Calu3 (cell line): ENCODE results near the gene PAF1. TPM values are rescaled to one million over a fixed set of nuclear protein-coding genes. Genes with fewer than 3 reads are reported as not detected.

ENCODE experiments used
- BruUV-seq: library from RNA; stranded (reverse); fragments of 400-500 nt; replicated peaks from 2 replicates; lab custom pipeline; 2021; lab: Mats Ljungman, UMichigan
- CTCF ChIA-PET: fragments of 300-600 bp; sonication (Branson Sonifier 250); formaldehyde crosslinking; loops from one replicate; lab custom pipeline; 2022; ENCODE audit warnings: antibody characterized with exemption; lab: Charles Lee
- DNase-seq: peaks from one replicate; pipeline ENCODE4 v3.0.0; 2022
- H3K27ac Mint-ChIP-seq: one replicate; pipeline ENCODE4 v1.8.0; 2022; ENCODE audit warnings: mixed read lengths; ENCODE audit not compliant: unreplicated experiment
- H3K27me3 Mint-ChIP-seq: one replicate; pipeline ENCODE4 v1.8.0; 2022; ENCODE audit warnings: mixed read lengths; ENCODE audit not compliant: unreplicated experiment
- H3K36me3 Mint-ChIP-seq: one replicate; pipeline ENCODE4 v1.8.0; 2022; ENCODE audit warnings: mild to moderate bottlenecking, moderate library complexity, mixed read lengths; ENCODE audit not compliant: insufficient read depth, unreplicated experiment
- H3K4me1 Mint-ChIP-seq: one replicate; pipeline ENCODE4 v1.8.0; 2022; ENCODE audit warnings: mild to moderate bottlenecking, low read depth, mixed read lengths; ENCODE audit not compliant: unreplicated experiment
- H3K4me3 Mint-ChIP-seq: one replicate; pipeline ENCODE4 v1.8.0; 2022; ENCODE audit warnings: mild to moderate bottlenecking, low read depth, moderate library complexity, mixed read lengths; ENCODE audit not compliant: unreplicated experiment
- H3K9me3 Mint-ChIP-seq: one replicate; pipeline ENCODE4 v1.8.0; 2022; ENCODE audit warnings: low read depth, mixed read lengths; ENCODE audit not compliant: unreplicated experiment
- intact Hi-C: fragments of 100-400 bp; cut with micrococcal nuclease; formaldehyde crosslinking; loops from one replicate; pipeline ENCODE4 v1.10.0; 2022; ENCODE audit not compliant: unreplicated experiment
- total RNA-seq: library from RNA; stranded (reverse); gene quantifications from 2 replicates; pipeline ENCODE4 v1.2.3, GENCODE V29; 2022
- TF ChIP-seq, protein P1 (sequence below): fragments of 200-600 bp; IDR thresholded peaks from one replicate; pipeline ENCODE4 v1.8.0; 2022; ENCODE audit warnings: antibody characterized with exemption; ENCODE audit not compliant: unreplicated experiment

PAF1 gene
- total RNA-seq, 1 experiment from 2014 or later, result 64.3 TPM

DNA sequence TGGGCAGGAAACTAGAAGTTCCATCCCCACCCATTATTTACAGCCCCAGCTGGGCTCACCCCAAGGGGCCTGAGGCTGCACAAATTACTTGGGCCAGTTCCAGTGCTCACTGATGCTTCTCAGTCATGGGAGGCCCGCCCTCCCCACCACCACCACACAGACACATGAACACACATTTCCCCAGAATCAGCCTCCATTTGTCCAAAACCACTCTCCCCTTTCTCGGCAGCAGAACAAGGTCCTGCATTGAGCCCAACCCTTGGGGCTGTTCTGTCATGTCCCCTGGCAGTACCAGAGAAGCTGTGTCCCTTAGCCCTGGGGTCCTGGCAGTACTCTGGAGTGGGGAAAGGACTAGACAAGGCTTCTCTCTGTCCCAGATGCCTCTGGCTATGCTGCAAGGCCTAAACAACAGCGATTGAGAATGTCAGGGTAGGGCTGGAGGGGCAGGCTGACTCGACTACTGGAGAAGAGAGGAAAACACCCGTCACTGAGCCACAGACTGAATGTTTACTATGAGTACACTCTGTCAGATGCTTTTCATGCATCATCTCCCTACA is 26.9 kb downstream of the PAF1 start:
- no peak overlapping the region for H3K4me3 Mint-ChIP-seq
- no peaks in the 10 kb centered on the region for H3K27me3 Mint-ChIP-seq
- no peak for DNase-seq
- peaks cover 13% of the 10 kb centered on the region for H3K4me1 Mint-ChIP-seq
- TF ChIP-seq, protein P1, sequence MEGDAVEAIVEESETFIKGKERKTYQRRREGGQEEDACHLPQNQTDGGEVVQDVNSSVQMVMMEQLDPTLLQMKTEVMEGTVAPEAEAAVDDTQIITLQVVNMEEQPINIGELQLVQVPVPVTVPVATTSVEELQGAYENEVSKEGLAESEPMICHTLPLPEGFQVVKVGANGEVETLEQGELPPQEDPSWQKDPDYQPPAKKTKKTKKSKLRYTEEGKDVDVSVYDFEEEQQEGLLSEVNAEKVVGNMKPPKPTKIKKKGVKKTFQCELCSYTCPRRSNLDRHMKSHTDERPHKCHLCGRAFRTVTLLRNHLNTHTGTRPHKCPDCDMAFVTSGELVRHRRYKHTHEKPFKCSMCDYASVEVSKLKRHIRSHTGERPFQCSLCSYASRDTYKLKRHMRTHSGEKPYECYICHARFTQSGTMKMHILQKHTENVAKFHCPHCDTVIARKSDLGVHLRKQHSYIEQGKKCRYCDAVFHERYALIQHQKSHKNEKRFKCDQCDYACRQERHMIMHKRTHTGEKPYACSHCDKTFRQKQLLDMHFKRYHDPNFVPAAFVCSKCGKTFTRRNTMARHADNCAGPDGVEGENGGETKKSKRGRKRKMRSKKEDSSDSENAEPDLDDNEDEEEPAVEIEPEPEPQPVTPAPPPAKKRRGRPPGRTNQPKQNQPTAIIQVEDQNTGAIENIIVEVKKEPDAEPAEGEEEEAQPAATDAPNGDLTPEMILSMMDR, result no peak
- H3K36me3 Mint-ChIP-seq, result peaks cover 55% of the 10 kb centered on the region
- H3K9me3 Mint-ChIP-seq, result no peaks in the 10 kb centered on the region
- intact Hi-C loops, result no loop called here
- BruUV-seq, result no TSS peak
- H3K27ac Mint-ChIP-seq, result no peak overlapping the region
- CTCF ChIA-PET, result no interaction called here

- H3K27me3 Mint-ChIP-seq, result no peaks in the 10 kb centered on the region
- CTCF ChIA-PET, result interaction anchor here (0.6 to 1.4 kb wide), 4 partner anchors 13 to 35 kb away, joined by 3 read pairs; no protein-coding TSS in a partner anchor
- H3K4me1 Mint-ChIP-seq, result peaks cover 13% of the 10 kb centered on the region
- no TSS peak for BruUV-seq
- TF ChIP-seq, protein P1, result no peak
- H3K9me3 Mint-ChIP-seq, result no peaks in the 10 kb centered on the region
- H3K36me3 Mint-ChIP-seq, result peaks cover 63% of the 10 kb centered on the region
- H3K4me3 Mint-ChIP-seq, result no peak overlapping the region
- H3K27ac Mint-ChIP-seq, result no peak overlapping the region
- intact Hi-C loops, result no loop called here
- DNase-seq, result no peak
These were observed 27.9 kb downstream of the PAF1 start for GRCh38 chr19:39362682-39363657.

DNA sequence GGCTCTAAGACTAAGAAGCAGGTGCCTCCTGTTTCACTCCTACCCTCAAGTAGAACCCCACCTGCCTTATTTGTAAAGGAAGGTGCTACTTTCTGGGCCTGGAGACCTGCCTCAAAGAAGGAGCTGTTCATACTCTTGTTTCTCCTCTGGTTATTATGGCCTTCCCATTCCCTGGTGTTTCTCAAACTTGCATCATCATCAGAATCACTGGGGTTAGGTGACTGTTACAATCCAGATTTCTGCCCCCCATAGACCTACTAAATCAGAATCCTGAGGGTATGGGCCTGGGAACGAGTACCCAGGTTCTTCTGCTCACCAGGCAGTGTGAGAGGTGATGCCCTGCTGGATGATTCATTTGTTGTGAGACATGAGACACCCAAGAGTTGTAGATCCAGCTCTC is 30.3 kb downstream of the PAF1 start:
- H3K27ac Mint-ChIP-seq, result no peak overlapping the region
- intact Hi-C loops, result no loop called here
- no TSS peak for BruUV-seq

DNA sequence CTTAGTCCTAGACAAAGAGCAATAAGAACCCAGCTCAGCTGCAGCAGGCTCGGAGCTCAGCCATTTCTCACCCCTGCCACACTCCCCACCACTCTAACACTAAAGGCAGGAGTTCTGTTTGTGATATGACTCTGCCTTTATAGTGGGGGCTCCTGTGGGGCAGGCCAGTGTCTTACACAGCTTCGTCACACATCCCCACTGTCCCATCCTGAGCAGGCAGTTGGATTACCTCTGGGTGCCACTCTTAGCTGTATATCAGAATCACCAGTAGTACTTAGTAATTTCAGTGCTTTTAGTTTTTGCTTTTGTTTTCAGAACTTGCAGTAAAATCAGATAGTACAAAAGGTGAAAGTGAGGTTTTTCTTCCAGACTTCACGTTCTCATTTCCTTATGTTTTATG is 31.9 kb downstream of the PAF1 start:
- peaks cover 83% of the 10 kb centered on the region for H3K36me3 Mint-ChIP-seq
- CTCF ChIA-PET, result no interaction called here

More for the DNA sequence above, 30.3 kb downstream of the PAF1 start:
- DNase-seq, result no peak
- TF ChIP-seq, protein P1, result no peak
- H3K4me1 Mint-ChIP-seq, result peaks cover 13% of the 10 kb centered on the region
- no peak overlapping the region for H3K4me3 Mint-ChIP-seq
- peaks cover 77% of the 10 kb centered on the region for H3K36me3 Mint-ChIP-seq
- CTCF ChIA-PET, result no interaction called here
- no peaks in the 10 kb centered on the region for H3K27me3 Mint-ChIP-seq
- H3K9me3 Mint-ChIP-seq, result no peaks in the 10 kb centered on the region

More for the DNA sequence above, 31.9 kb downstream of the PAF1 start:
- no peaks in the 10 kb centered on the region for H3K9me3 Mint-ChIP-seq
- no peak overlapping the region for H3K27ac Mint-ChIP-seq
- H3K4me1 Mint-ChIP-seq, result peaks cover 13% of the 10 kb centered on the region
- DNase-seq, result no peak
- no peaks in the 10 kb centered on the region for H3K27me3 Mint-ChIP-seq
- intact Hi-C loops, result no loop called here
- TF ChIP-seq, protein P1, result no peak
- BruUV-seq, result no TSS peak
- no peak overlapping the region for H3K4me3 Mint-ChIP-seq
